HCT116 (cell line): Measurements from ENCODE around the gene PDE9A. TPM values are rescaled to one million over a fixed set of nuclear protein-coding genes. Genes with fewer than 3 reads are reported as not detected.

ENCODE experiments used
- ATAC-seq: fragments of 200-7000 bp; cut with Tn5 transposase; 2 replicates; pipeline ENCODE4 v1.9.1; 2020; ENCODE audit warnings: mild to moderate bottlenecking, moderate library complexity
- BruUV-seq: library from RNA; stranded (reverse); fragments of 400-500 nt; replicated peaks from 2 replicates; lab custom pipeline; 2021; lab: Mats Ljungman, UMichigan
- CTCF ChIA-PET: fragments of 300-600 bp; sonication (Branson Sonifier 250); formaldehyde crosslinking; loops from one replicate; lab custom pipeline; 2021; ENCODE audit warnings: antibody characterized with exemption; lab: Charles Lee
- POLR2A ChIA-PET: fragments of 300-600, 350-600 bp; sonication (Branson Sonifier 250); formaldehyde crosslinking; loops from one replicate; lab custom pipeline; 2021; ENCODE audit warnings: antibody characterized with exemption; lab: Charles Lee
- RAD21 ChIA-PET, 2 experiments: fragments of 300-600 bp; sonication (Branson Sonifier 250); formaldehyde crosslinking; loops; one replicate each; lab custom pipeline; 2023; ENCODE audit warnings: low total read pairs in 2 of 2; ENCODE audit not compliant: uncharacterized antibody in 2 of 2, unreplicated experiment in 2 of 2, low non-redundant PET in 1 of 2; lab: Charles Lee
- DNase-seq: peaks from one replicate; pipeline ENCODE4 v3.0.0-alpha.2; 2010; ENCODE audit warnings: low read depth, low spot score
- H2AFZ ChIP-seq: fragments of 200-600 bp; shearing (Covaris generic), sonication (generic); 2 replicates; pipeline ENCODE4 v1.6.1; 2017; ENCODE audit warnings: low read depth, mixed run types, mixed read lengths, antibody characterized with exemption, low read length; ENCODE audit not compliant: poor library complexity, severe bottlenecking
- H3K27ac ChIP-seq: 2 replicates; pipeline ENCODE4 v1.5.1; 2012; ENCODE audit warnings: low read depth, low read length
- H3K27me3 ChIP-seq: fragments of 200-600 bp; sonication (generic); 2 replicates; pipeline ENCODE4 v1.6.1; 2016; ENCODE audit warnings: mixed run types, low read length, mixed read lengths; ENCODE audit not compliant: insufficient read depth
- H3K36me3 ChIP-seq, 2 experiments: fragments of 200-500 bp in 1 of 2; fragments of 200-600 bp in 1 of 2; sonication (Bioruptor generic) in 1 of 2; sonication (generic) in 1 of 2; 2 replicates each; pipeline versions ENCODE4 v1.5.1 to v1.6.1; 2014 to 2016; ENCODE audit warnings: low read length in 2 of 2, inconsistent platforms in 1 of 2, mixed read lengths in 1 of 2, mixed run types in 1 of 2; ENCODE audit not compliant: insufficient read depth in 2 of 2, control insufficient read depth in 1 of 2
- H3K4me1 ChIP-seq, 2 experiments: fragments of 200-600 bp in 1 of 2; sonication (generic) in 1 of 2; 2 replicates each; pipeline versions ENCODE4 v1.5.1 to v1.6.1; 2012 to 2017; ENCODE audit warnings: low read length in 2 of 2, inconsistent platforms in 1 of 2, mild to moderate bottlenecking in 1 of 2, mixed read lengths in 1 of 2, mixed run types in 1 of 2, moderate library complexity in 1 of 2; ENCODE audit not compliant: insufficient read depth in 2 of 2, control insufficient read depth in 1 of 2
- H3K4me2 ChIP-seq: fragments of 200-600 bp; sonication (generic); 2 replicates; pipeline ENCODE4 v1.6.1; 2017; ENCODE audit warnings: mixed run types, low read length, mixed read lengths
- H3K4me3 ChIP-seq, 2 experiments: fragments of 200-600 bp in 1 of 2; sonication (generic) in 1 of 2; replicated peaks in 1 of 2; 2 replicates each; pipeline ENCODE4 v1.5.1; 2011 to 2016; ENCODE audit warnings: low read length in 2 of 2, control low read depth in 1 of 2, low read depth in 1 of 2, mild to moderate bottlenecking in 1 of 2, mixed read lengths in 1 of 2, mixed run types in 1 of 2
- H3K79me2 ChIP-seq: fragments of 200-600 bp; sonication (generic); 2 replicates; pipeline ENCODE4 v1.6.1; 2017; ENCODE audit warnings: mild to moderate bottlenecking, mixed run types, low read length, moderate library complexity, mixed read lengths; ENCODE audit not compliant: insufficient read depth
- H3K9ac ChIP-seq: fragments of 200-600 bp; sonication (generic); 2 replicates; pipeline ENCODE4 v1.6.1; 2016; ENCODE audit warnings: low read length, mixed read lengths
- H3K9me2 ChIP-seq: fragments of 200-600 bp; sonication (generic), shearing (Covaris generic); 2 replicates; pipeline ENCODE4 v1.6.1; 2017; ENCODE audit warnings: mixed run types, mild to moderate bottlenecking, moderate library complexity; ENCODE audit not compliant: insufficient read depth
- H3K9me3 ChIP-seq, 2 experiments: fragments of 200-500 bp in 1 of 2; fragments of 200-600 bp in 1 of 2; sonication (Bioruptor generic) in 1 of 2; sonication (generic) in 1 of 2; 2 replicates each; pipeline ENCODE4 v1.6.1; 2014 to 2017; ENCODE audit warnings: low read length in 2 of 2, mixed read lengths in 2 of 2, inconsistent platforms in 1 of 2, low read depth in 1 of 2, mild to moderate bottlenecking in 1 of 2, mixed run types in 1 of 2, moderate library complexity in 1 of 2; ENCODE audit not compliant: control insufficient read depth in 1 of 2, insufficient read depth in 1 of 2
- H4K20me1 ChIP-seq: fragments of 200-600 bp; sonication (generic), shearing (Covaris generic); 2 replicates; pipeline ENCODE4 v1.6.1; 2017; ENCODE audit warnings: mixed run types, mild to moderate bottlenecking, moderate library complexity; ENCODE audit not compliant: insufficient read depth
- CBX3 ChIP-seq: IDR thresholded peaks from 2 replicates; pipeline ENCODE4 v1.6.1; 2012; ENCODE audit warnings: low read depth
- FOSL1 ChIP-seq: IDR thresholded peaks from 2 replicates; pipeline ENCODE4 v1.6.1; 2012; ENCODE audit warnings: low read depth
- POLR2A ChIP-seq: IDR thresholded peaks from 2 replicates; pipeline ENCODE4 v1.7.0; 2011; ENCODE audit warnings: borderline replicate concordance; ENCODE audit not compliant: insufficient read depth, insufficient read length; ENCODE audit errors: extremely low read depth
- REST ChIP-seq: IDR thresholded peaks from 2 replicates; pipeline ENCODE4 v1.6.1; 2012; ENCODE audit warnings: low read depth
- SP1 ChIP-seq: IDR thresholded peaks from 2 replicates; pipeline ENCODE4 v1.6.1; 2012; ENCODE audit warnings: low read depth
- SRF ChIP-seq: IDR thresholded peaks from 2 replicates; pipeline ENCODE4 v1.6.1; 2012; ENCODE audit warnings: low read depth
- ZNF274 ChIP-seq: fragments of 200-500 bp; sonication (Bioruptor generic); IDR thresholded peaks from 2 replicates; pipeline ENCODE4 v1.6.1; 2014; ENCODE audit warnings: mild to moderate bottlenecking, low read depth, low read length, inconsistent platforms
- intact Hi-C: fragments of 100-400 bp; cut with micrococcal nuclease; formaldehyde crosslinking; loops from 2 replicates; pipeline ENCODE4 v1.10.0; 2022
- total RNA-seq: library from RNA; stranded (reverse); gene quantifications from one replicate; pipeline ENCODE4 v1.2.1, GENCODE V29; 2021; ENCODE audit not compliant: unreplicated experiment

Gene PDE9A
- total RNA-seq, 1 experiment from 2014 or later: 31.4 TPM

GRCh38 chr21:42760361-42760950 is 107.0 kb downstream of the PDE9A start:
- intact Hi-C loops: no loop called here
- no peak overlapping the region for H3K9ac ChIP-seq
- DNase-seq (no peak), ATAC-seq (no peak)
- no peak overlapping the region for H3K4me3 ChIP-seq
- no peak overlapping the region for H3K4me2 ChIP-seq
- no TSS peak for BruUV-seq
- no peak overlapping the region for H2AFZ ChIP-seq
- H3K27ac ChIP-seq: no peak overlapping the region
- no peaks in the 10 kb centered on the region for H3K27me3 ChIP-seq
- H3K36me3 ChIP-seq: no peaks in the 10 kb centered on the region; a peak in 1 of 4 replicates
- H3K9me2 ChIP-seq: no peaks in the 10 kb centered on the region
- no peaks in the 10 kb centered on the region for H3K4me1 ChIP-seq
- H3K9me3 ChIP-seq: no peaks in the 10 kb centered on the region
- no peaks in the 10 kb centered on the region for H4K20me1 ChIP-seq
- H3K79me2 ChIP-seq: no peaks in the 10 kb centered on the region
- POLR2A ChIA-PET: no interaction called here
- TF ChIP-seq REST (no peak), CBX3 (no peak), SP1 (no peak), FOSL1 (no peak), ZNF274 (no peak), POLR2A (no peak), SRF (no peak)
- TF ChIP-seq, all 23 proteins: peak for 0
- RAD21 ChIA-PET: no interaction called here
- CTCF ChIA-PET: no interaction called here
